Bronchial epithelial cell (primary cell): ENCODE results near the gene NUDT4. TPM values are rescaled to one million over a fixed set of nuclear protein-coding genes. Genes with fewer than 3 reads are reported as not detected.
"Not testable (repeated sequence)": the region's sequence is repeated elsewhere in the genome, so short reads cannot be mapped to it uniquely, and the experiment has no call there.

Experiments used
- DNase-seq: peaks from one replicate; pipeline ENCODE4 v3.0.0-alpha.2; 2010; ENCODE audit warnings: low read depth
- FAIRE-seq: peaks from 2 replicates; lab custom pipeline; 2011; peaks lifted over from hg19 to GRCh38; lab: Jason Lieb, UNC
- H3K27me3 ChIP-seq: 2 replicates; pipeline ENCODE4 v1.5.1; 2011; ENCODE audit warnings: low read length; ENCODE audit not compliant: control insufficient read depth, insufficient read depth
- H3K36me3 ChIP-seq: 2 replicates; pipeline ENCODE4 v1.5.1; 2011; ENCODE audit warnings: low read length; ENCODE audit not compliant: control insufficient read depth, insufficient read depth
- H3K4me3 ChIP-seq: 2 replicates; pipeline ENCODE4 v1.5.1; 2011; ENCODE audit warnings: mild to moderate bottlenecking, low read depth, low read length, control low read depth
- CTCF ChIP-seq: IDR thresholded peaks from 2 replicates; pipeline ENCODE4 v1.5.1; 2011; ENCODE audit warnings: mild to moderate bottlenecking, moderate library complexity, low read length, control low read depth, inconsistent platforms; ENCODE audit not compliant: insufficient read depth, severe bottlenecking
- total RNA-seq: library from RNA; depleted of rRNA; stranded (reverse); fragments of >200 nt; gene quantifications from 2 replicates; pipeline ENCODE4 v1.2.1, GENCODE V29; 2014

The NUDT4 gene
- total RNA-seq, 1 donor from 2014 or later = 34.2 TPM

DNA sequence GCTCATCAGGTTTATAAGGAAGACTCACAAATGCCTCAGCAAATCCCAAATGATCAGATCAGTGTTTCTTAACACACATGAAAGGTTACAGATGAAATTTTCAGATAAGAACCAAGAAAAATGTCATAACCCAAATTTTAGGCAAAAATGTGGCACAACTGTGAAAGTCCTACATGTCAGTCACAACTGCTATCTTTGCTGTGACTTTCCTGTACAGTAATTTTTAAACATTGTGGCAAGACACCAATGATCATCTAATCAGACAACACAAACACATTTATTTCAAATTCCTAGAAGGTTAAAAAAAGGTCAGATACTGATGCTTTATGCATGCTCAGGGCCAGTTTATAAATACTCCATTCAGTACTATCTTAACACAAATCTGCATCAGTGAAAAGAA, 31.1 kb downstream of the NUDT4 start:
- DNase-seq = no peak
- Histone ChIP-seq H3K27me3 (no peaks in the 10 kb centered on the region), H3K36me3 (peaks cover 5% of the 10 kb centered on the region), H3K4me3 (no peak overlapping the region)
- no peak for TF ChIP-seq CTCF
- FAIRE-seq = no peak

DNA sequence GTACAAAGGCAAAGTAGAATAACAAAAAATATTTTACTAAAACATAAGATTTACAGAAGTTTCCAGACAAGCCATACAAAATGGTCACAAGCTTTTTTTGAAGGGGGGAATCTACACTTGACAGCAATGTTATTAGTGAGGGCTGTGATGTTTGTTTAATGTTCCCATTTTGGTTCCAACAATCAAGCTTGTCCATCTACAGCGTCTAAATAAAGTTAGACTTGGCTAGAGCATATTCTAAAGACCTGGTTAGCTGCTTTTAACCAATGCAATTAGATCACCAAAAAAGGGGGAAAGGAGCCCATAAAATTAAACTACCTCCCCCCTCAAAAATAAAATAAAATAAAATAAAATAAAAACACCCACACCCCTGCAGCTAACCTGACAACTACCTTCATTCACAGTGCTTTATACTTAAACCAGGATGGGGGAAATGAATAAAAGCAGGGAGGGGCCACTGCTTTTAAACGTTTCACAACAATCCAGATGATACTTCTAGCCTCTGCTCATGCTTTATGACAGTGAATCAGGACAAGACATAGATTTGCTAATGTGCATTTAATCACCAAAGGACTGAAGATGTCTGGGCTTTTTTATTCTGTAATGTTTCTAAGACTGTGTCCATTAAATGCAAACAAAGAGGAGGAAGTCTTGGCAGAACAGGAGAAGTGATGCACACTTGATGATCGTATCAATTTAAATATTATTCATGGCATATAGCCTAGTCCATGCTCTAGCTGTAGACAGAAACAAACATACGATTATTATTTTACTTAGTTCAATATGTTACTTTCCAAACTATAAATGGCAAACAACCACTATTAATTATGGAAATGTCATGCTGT, 31.8 kb downstream of the NUDT4 start:
- DNase-seq, H3K27me3 ChIP-seq, FAIRE-seq, H3K4me3 ChIP-seq, H3K36me3 ChIP-seq: not testable (repeated sequence)

- FAIRE-seq, H3K27me3 ChIP-seq, DNase-seq, H3K4me3 ChIP-seq, H3K36me3 ChIP-seq: not testable (repeated sequence)
These were observed 33.3 kb downstream of the NUDT4 start for GRCh38 chr12:93411060-93411459.

DNA sequence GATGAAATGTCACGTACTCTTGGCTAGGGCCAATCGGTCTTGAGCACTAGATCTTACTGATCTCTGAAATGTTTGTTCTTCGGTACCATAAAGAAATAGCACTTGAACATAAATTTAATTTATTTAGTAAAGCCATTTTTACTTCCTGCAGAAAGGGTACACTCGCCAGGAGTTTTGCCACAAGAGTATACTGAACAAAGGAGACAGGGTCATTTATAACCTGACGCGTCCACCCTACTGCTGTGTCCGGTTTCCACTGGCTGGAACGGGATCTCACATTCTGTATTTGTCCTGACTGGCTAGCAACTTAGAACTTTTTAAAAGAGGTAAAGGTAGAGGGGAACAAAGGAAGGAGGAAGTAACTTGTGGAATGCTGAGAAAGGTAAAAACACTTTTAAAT, 34.7 kb downstream of the NUDT4 start:
- not testable (repeated sequence) for H3K4me3 ChIP-seq, H3K27me3 ChIP-seq, FAIRE-seq, H3K36me3 ChIP-seq, DNase-seq

DNA sequence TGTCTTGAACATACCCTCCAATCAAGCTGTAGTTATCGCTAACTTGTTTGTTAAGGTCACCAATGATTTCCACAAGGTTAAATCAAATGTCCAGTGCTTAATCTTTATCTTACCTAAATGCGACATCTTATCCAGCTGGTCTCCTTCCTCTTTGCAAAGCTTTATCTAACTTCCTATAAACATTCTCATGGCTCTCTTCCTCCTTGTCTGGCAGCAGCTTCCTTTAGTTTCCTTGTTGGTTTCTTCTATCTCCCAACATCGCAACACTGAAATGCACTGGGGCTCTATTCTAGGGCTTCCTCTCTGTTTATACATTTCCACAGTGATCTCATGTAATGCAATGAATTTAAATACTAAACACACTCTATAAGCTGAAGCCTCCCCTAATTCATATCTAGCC, 35.3 kb downstream of the NUDT4 start:
- H3K4me3 ChIP-seq = no peak overlapping the region
- FAIRE-seq = no peak
- TF ChIP-seq CTCF = no peak
- DNase-seq = peak; percentile 14
- H3K27me3 ChIP-seq = no peaks in the 10 kb centered on the region
- peaks cover 3% of the 10 kb centered on the region for H3K36me3 ChIP-seq

DNA sequence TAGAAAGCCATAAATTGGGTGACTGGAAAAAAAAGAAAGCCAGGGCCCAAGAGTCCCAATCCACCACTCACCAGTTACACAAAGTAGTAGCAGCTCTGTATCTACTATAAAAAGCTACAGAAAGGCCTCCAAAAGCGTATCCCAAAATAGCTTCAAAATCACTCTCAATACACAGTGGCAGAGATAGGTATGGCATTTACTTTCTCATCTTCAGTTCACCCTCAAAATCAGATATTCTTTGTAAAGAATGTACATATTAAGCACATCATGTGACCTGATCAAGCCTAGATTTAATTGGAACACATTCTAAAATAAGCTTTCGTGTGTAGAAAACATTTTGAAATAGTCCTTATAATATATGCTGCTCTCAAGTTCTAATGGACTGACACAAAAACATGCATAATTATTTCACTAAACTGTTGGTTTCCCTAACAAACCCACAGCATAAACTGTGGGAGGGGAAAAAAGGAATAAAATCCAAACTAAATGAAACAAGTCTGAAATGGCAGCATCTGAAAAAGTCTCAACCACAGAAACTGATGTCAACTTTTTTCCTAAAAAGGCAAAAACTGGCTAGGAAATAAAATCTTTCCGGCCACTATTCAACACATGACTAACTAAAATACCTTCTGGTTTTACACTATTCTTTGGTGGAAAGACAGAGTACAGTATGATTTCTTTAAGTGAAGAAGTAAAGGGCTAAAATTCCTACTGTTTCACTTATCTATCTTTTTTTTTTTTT, 38.2 kb downstream of the NUDT4 start:
- no peak for TF ChIP-seq CTCF
- Histone ChIP-seq H3K4me3 (no peak overlapping the region), H3K36me3 (no peaks in the 10 kb centered on the region), H3K27me3 (no peaks in the 10 kb centered on the region)
- no peak for FAIRE-seq
- no peak for DNase-seq

DNA sequence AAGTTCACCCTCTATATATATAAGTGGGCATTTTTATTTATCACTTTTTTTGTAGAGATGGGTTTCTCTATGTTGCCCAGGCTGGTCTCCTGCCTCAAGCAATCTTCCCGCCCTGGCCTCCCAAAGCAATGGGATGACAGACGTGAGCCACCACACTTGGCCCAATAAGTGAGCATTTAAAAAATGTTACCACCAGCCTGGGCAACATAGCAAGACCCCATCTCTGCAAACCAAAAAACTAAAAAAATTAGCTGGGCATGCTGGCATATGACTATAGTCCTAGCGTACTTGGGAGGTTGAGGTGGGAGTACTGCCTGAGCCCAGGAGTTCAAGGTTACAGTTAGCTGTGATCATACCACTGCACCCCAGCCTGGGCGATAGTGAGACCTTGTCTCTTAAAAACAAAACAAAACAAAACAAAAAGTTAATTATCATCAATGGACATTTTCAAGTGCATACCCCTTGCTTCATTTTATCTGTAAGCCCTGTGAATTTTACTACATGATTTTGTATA, 40.3 kb downstream of the NUDT4 start:
- DNase-seq (no peak), FAIRE-seq (no peak)
- H3K36me3 ChIP-seq = no peaks in the 10 kb centered on the region
- H3K27me3 ChIP-seq = no peaks in the 10 kb centered on the region
- TF ChIP-seq CTCF = no peak
- no peak overlapping the region for H3K4me3 ChIP-seq
